ENCODE results near the gene PRPSAP2. TPM values are rescaled to one million over a fixed set of nuclear protein-coding genes. Genes with fewer than 3 reads are reported as not detected.

Gene PRPSAP2
- total and polyA plus RNA-seq, 8 donors, result 27.3 to 57.4 (median 54.1) TPM

DNA sequence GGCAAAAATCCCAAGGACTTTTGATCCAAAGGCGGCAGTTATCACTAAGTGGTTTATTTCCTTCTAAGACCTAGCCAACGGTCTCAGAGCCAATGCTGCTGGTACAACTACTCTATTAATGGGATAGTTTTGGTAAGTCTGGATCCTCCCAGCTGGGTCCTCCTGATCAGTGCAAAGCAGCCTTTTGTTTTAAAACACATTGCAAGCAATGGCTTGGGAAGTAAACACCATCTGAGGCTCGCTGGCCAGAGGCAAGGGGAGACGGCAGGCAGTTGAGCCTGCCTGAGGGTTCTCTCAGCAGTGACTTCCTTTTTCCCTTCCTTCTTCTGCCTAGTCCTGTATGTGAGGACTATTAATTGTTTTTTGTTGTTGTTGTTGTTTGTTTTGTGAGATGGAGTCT, 92.4 kb downstream of the PRPSAP2 start:
- intact Hi-C loops (cut with DNase I), result no loop called here
- ATAC-seq (no peak), DNase-seq (no peak)
- H3K27ac ChIP-seq, result no peak overlapping the region
- H3K4me1 ChIP-seq, result no peaks in the 10 kb centered on the region
- H3K36me3 ChIP-seq, result no peaks in the 10 kb centered on the region
- TF ChIP-seq, protein P1, sequence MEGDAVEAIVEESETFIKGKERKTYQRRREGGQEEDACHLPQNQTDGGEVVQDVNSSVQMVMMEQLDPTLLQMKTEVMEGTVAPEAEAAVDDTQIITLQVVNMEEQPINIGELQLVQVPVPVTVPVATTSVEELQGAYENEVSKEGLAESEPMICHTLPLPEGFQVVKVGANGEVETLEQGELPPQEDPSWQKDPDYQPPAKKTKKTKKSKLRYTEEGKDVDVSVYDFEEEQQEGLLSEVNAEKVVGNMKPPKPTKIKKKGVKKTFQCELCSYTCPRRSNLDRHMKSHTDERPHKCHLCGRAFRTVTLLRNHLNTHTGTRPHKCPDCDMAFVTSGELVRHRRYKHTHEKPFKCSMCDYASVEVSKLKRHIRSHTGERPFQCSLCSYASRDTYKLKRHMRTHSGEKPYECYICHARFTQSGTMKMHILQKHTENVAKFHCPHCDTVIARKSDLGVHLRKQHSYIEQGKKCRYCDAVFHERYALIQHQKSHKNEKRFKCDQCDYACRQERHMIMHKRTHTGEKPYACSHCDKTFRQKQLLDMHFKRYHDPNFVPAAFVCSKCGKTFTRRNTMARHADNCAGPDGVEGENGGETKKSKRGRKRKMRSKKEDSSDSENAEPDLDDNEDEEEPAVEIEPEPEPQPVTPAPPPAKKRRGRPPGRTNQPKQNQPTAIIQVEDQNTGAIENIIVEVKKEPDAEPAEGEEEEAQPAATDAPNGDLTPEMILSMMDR (IDR thresholded peaks at IDR 0.05), result no peak
- H3K9me3 ChIP-seq, result no peaks in the 10 kb centered on the region
- no peaks in the 10 kb centered on the region for H3K27me3 ChIP-seq
- no peak overlapping the region for H3K4me3 ChIP-seq

DNA sequence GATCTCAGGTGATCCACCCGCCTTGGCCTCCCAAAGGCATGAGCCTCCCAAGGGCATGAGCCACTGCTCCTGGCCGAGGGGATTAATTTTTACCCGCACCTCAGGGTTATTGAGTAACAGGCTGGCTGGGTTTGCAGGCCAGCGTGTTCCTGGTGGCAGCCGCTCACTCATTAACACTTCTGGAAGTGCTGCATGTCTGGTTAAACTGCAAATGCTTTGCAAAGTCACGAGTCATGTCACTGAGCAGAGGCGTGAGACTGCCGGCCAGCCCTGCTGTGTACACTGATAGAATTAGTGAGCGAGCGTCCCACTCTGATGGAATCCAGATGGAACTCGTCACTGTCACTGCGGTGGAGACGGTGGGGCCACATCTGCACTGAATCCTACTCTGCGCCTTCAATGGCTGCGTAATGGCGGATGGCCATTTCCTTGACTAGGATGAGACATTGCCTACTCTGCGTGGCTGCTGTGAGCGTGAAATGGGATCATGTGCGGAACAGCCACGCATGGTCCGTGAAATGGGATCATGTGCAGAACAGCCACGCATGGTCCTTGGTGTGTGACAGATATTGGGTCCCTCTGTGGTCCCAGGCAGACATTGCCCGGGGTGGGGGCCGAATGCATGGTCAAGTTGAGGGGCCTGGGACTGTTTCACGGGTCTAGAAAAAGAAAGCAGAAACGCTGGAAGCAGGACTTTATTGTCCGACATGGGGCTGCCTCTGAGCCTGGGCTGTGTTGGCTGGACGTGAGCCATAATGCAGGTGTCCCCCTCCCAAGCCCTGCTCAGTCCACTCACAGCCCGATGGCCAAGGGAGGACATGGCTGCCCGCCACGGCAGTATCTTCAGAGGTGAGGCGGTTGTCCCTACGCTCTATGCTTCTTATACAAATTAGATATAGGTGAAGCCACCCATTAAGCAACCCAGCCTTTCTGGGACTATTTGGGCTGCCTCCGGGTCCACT, 93.3 kb downstream of the PRPSAP2 start:
- no peaks in the 10 kb centered on the region for H3K4me1 ChIP-seq
- H3K9me3 ChIP-seq, result no peaks in the 10 kb centered on the region
- intact Hi-C loops (cut with DNase I), result no loop called here
- TF ChIP-seq, protein P1 (IDR thresholded peaks at IDR 0.05), result no peak
- ATAC-seq (peak; percentile 78), DNase-seq (peak in 1 of 4 donors; percentile 60)
- H3K4me3 ChIP-seq, result no peak overlapping the region
- no peaks in the 10 kb centered on the region for H3K36me3 ChIP-seq
- H3K27ac ChIP-seq, result no peak overlapping the region
- no peaks in the 10 kb centered on the region for H3K27me3 ChIP-seq

DNA sequence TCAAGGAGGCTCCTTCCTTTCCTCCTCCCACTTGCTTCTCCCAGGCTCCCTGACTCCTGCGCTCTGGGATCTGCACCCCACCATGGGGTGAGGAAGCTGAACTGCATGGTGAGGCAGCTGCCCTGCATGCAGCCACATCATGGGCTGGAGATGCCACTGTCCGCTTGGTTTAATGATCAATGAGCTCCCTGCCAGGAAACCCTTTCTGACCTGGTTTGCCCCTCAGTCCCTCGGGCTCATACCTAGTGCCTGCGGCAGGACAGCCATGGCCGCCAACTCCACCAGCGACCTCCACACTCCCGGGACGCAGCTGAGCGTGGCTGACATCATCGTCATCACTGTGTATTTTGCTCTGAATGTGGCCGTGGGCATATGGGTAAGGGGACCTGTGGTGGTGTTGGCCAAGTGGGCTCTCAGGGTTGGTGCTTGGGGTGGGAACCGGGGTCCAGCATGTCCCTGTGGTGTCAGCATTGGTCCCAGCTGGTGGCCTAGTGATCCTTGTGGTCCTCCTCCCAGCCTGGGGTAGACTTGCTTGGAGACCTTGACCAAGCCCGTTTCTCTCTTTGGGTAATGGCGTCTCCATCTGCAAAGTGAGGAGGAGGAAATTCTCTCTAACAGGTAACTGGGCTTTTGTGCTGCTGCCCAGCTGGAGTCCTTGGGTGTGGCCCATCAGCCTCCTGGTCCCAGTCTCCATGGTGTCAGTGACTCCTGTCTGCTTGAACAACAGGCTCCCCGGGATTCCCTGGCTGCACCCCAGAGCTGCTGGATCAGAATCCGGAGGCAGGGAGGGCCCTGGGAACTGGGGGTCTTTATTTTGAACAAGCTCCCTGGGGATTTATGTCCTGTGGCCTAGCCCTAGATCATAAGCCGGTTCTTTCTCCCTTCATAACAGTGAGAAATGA, 94.3 kb downstream of the PRPSAP2 start, which contains the start of gene SLC5A10:
Gene SLC5A10, plus strand, starts transcription at position 225 of the 902 bp plus-strand sequence. Its CDS starts 41 bp downstream, at position 266.
- intact Hi-C loops (cut with DNase I), result no loop called here
- no peaks in the 10 kb centered on the region for H3K9me3 ChIP-seq
- TF ChIP-seq, protein P1 (IDR thresholded peaks at IDR 0.05), result no peak
- no peaks in the 10 kb centered on the region for H3K27me3 ChIP-seq
- ATAC-seq (no peak), DNase-seq (no peak)
- H3K4me3 ChIP-seq, result no peak within 1 kb of the TSS
- H3K4me1 ChIP-seq, result no peaks in the 10 kb centered on the region
- H3K27ac ChIP-seq, result no peak within 1 kb of the TSS
- no peaks in the 10 kb centered on the region for H3K36me3 ChIP-seq

DNA sequence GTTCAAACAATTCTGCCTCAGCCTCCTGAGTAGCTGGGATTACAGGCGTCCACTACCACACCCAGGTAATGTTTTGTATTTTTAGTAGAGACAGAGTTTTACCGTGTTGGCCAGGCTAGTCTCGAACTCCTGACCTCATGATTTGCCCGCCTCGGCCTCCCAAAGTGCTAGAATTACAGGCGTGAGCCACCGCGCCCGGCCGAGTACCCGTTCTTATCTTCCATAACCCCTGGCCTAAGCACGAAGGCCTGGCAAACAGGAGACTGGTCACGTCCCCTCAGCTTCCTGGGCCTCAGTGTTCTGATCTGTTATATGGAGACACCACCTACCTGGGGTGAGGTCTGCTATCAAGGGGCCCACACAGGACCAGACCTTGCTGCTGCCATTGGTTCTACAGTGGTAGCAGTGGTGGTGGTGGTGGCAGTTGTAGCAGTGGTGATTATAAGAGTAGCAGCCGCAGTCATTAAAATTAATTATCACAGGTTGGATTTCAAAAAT, 95.3 kb downstream of the PRPSAP2 start:
- TF ChIP-seq, protein P1 (IDR thresholded peaks at IDR 0.05), result no peak
- Histone ChIP-seq H3K9me3 (no peaks in the 10 kb centered on the region), H3K36me3 (no peaks in the 10 kb centered on the region), H3K4me3 (no peak overlapping the region), H3K27me3 (no peaks in the 10 kb centered on the region), H3K4me1 (no peaks in the 10 kb centered on the region), H3K27ac (no peak overlapping the region)
- ATAC-seq, result no peak
- intact Hi-C loops (cut with DNase I), result no loop called here
- DNase-seq, result no peak
